Ovary (tissue), 9 donors: ENCODE measurements around the gene APOL4. TPM values are rescaled to one million over a fixed set of nuclear protein-coding genes. Genes with fewer than 3 reads are reported as not detected.

Source experiments
- DNase-seq, 5 donors: peaks; one replicate each; pipeline ENCODE4 v3.0.0-alpha.2; 2019 to 2020
- H3K27ac ChIP-seq, 2 donors: fragments of 200-600 bp; one replicate each; pipeline versions ENCODE4 v1.5.1 to v1.8.0; 2019 to 2022
- H3K27me3 ChIP-seq: fragments of 200-600 bp; one replicate; pipeline ENCODE4 v1.8.0; 2022
- H3K36me3 ChIP-seq: fragments of 200-600 bp; sonication (generic); one replicate; pipeline ENCODE4 v1.5.1; 2019
- H3K4me1 ChIP-seq: one replicate; pipeline ENCODE4 v1.8.1; 2013; ENCODE audit warnings: mild to moderate bottlenecking, moderate library complexity; ENCODE audit not compliant: insufficient read depth
- H3K4me3 ChIP-seq: fragments of 200-600 bp; sonication (generic); one replicate; pipeline ENCODE4 v1.5.1; 2017
- H3K9me3 ChIP-seq, 2 donors: fragments of 200-600 bp in 1 of 2; sonication (generic) in 1 of 2; one replicate each; pipeline versions ENCODE4 v1.5.1 to v1.8.1; 2013 to 2019; ENCODE audit warnings: mild to moderate bottlenecking in 1 of 2, moderate library complexity in 1 of 2
- EP300 ChIP-seq: sonication (generic); formaldehyde crosslinking; IDR thresholded peaks from one replicate; pipeline ENCODE4 v1.6.1; 2017; ENCODE audit warnings: antibody characterized with exemption
- POLR2A ChIP-seq: fragments of 450-650 bp; IDR thresholded peaks from one replicate; pipeline ENCODE4 v1.6.1; 2017; ENCODE audit warnings: antibody characterized with exemption, mild to moderate bottlenecking, moderate library complexity
- WGBS, 3 donors: extraction: QIAGEN DNeasy Blood & Tissue Kit in 1 of 3; methylation state at CpG; one replicate each; pipeline versions ENCODE4 v1.1.5 to v1.1.7; 2013 to 2017; 5-methylcytosine and 5-hydroxymethylcytosine counted together
- intact Hi-C, 4 donors: fragments of 100-400 bp; cut with DNase I; formaldehyde crosslinking; loops; one replicate each; pipeline versions ENCODE4 v1.11.0 to v1.15.1; 2022 to 2023
- polyA plus RNA-seq, 2 donors: library from polyadenylated mRNA; stranded (reverse); fragments of 200-250 nt in 1 of 2; fragments of 350-450 nt in 1 of 2; fragmentation: Illumina TruSeq in 1 of 2; extraction: RNeasy Lipid Tissue Mini Kit (QIAGEN cat#74804) in 1 of 2; gene quantifications; one replicate each; pipeline ENCODE4 v1.2.3, GENCODE V29; 2013 to 2014
- total RNA-seq, 7 donors: library from RNA; depleted of rRNA in 2 of 7; stranded (reverse); fragments of >200 nt in 2 of 7; fragmentation: NEBNext Ultra II Directional in 3 of 7; extraction: Animal tissue kit (Norgen Biotek cat#: 25700) in 3 of 7; gene quantifications; one replicate each; pipeline versions ENCODE4 v1.1.0 to v1.2.4, GENCODE V29; 2016 to 2023
- TF ChIP-seq, protein P1 (sequence below), 3 donors: fragments of 450-650 bp in 2 of 3; fragments of 200-600 bp in 1 of 3; IDR thresholded peaks; one replicate each; pipeline versions ENCODE4 v1.5.1 to v1.8.0; 2016 to 2022; ENCODE audit warnings: antibody characterized with exemption in 3 of 3, mild to moderate bottlenecking in 1 of 3
- donor health status: DM: no; HTN: no; CAD: no; lungs with moderate emphysema.
- donor health status: DM: no; HTN: no; CAD: no.
- donor health status: Bipolar disorder and iron deficiency.
- donor health status: DM: yes; HTN: yes; CAD: no.
- donor health status: DM: no; HTN: no; CAD: no.
- donor health status: DM: yes; HTN: yes; CAD: no.

Gene APOL4
- total and polyA plus RNA-seq, 9 donors = 0.31 to 18.6 (median 7.3) TPM

DNA sequence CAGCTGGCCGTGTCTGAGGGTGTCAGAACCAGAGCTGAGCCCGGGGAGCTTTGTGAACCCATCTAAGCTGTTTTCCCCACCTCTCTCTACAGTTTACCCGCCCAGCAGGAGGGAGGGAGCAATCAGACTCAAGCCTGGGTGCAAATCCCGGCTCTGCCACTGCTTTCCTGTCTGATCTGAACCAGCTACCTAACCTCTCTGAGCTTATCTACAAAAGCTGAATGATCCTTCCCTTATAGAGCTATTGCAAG lies 37.5 kb upstream of the APOL4 start:
- TF ChIP-seq POLR2A (no peak), EP300 (no peak)
- TF ChIP-seq, protein P1, sequence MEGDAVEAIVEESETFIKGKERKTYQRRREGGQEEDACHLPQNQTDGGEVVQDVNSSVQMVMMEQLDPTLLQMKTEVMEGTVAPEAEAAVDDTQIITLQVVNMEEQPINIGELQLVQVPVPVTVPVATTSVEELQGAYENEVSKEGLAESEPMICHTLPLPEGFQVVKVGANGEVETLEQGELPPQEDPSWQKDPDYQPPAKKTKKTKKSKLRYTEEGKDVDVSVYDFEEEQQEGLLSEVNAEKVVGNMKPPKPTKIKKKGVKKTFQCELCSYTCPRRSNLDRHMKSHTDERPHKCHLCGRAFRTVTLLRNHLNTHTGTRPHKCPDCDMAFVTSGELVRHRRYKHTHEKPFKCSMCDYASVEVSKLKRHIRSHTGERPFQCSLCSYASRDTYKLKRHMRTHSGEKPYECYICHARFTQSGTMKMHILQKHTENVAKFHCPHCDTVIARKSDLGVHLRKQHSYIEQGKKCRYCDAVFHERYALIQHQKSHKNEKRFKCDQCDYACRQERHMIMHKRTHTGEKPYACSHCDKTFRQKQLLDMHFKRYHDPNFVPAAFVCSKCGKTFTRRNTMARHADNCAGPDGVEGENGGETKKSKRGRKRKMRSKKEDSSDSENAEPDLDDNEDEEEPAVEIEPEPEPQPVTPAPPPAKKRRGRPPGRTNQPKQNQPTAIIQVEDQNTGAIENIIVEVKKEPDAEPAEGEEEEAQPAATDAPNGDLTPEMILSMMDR (IDR thresholded peaks at IDR 0.05) = no peak
- no peaks in the 10 kb centered on the region for H3K36me3 ChIP-seq
- H3K27me3 ChIP-seq = no peaks in the 10 kb centered on the region
- intact Hi-C loops = loop anchor here in 1 of 4 donors (10.0 kb wide), 1 partner anchor 94 kb away; no protein-coding TSS in a partner anchor
- no peaks in the 10 kb centered on the region for H3K9me3 ChIP-seq
- DNase-seq = no peak
- H3K4me1 ChIP-seq = peaks cover 16% of the 10 kb centered on the region
- WGBS, 3 donors = 0% methylated on average over 4 of the region's 4 CpGs
- peak overlapping the region; percentile 66 to 83 for H3K27ac ChIP-seq
- peak overlapping the region; percentile 48 for H3K4me3 ChIP-seq

DNA sequence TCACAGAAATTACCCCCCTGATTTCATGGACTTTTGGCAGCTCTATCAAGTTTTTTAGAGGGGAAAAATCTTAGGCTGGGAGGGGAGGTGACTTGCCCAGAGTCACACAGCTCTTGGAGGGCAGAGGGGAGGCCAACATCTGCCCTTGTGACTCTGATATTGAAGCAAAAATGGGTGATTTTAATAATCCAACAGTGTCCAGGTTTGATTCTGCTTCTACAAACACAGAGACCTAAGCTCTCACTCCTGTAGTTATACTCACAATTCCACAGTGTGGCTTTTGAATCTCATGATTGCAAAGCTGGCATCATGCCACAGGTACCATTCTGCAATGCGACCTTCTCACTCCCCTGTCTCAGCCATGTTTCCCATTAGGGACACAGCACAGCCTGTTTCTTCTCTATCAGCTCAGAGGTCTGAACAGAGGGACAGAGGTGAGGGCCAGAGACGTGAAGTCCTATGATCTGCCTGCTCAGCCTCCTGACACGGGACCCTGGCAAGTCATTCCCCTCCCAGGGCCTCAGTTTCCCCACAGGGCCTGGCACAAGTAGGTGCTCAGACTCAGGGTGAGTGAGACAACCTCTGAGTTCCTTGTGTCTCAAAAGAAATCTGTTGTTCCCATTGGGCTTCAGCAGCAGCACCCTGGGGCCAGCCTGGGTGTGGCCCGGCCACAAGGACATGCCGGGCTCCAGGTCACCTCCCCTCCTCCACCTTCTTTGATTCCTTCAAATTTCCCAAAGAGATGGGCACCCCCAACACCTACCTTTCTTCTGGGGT lies 37.0 kb upstream of the APOL4 start:
- Histone ChIP-seq H3K4me3 (peak overlapping the region; percentile 48), H3K4me1 (peaks cover 16% of the 10 kb centered on the region), H3K36me3 (no peaks in the 10 kb centered on the region), H3K27ac (peak overlapping the region; percentile 66 to 83), H3K27me3 (no peaks in the 10 kb centered on the region), H3K9me3 (no peaks in the 10 kb centered on the region)
- TF ChIP-seq POLR2A = no peak
- no peak for TF ChIP-seq EP300
- TF ChIP-seq, protein P1 (IDR thresholded peaks at IDR 0.05) = no peak
- DNase-seq = peak in 2 of 5 donors; percentile 35 to 52
- 0 to 4% (median 4%) methylated on average over 5 of the region's 5 CpGs for WGBS, 3 donors
- intact Hi-C loops = loop anchor here in 1 of 4 donors (10.0 kb wide), 1 partner anchor 94 kb away; no protein-coding TSS in a partner anchor

DNA sequence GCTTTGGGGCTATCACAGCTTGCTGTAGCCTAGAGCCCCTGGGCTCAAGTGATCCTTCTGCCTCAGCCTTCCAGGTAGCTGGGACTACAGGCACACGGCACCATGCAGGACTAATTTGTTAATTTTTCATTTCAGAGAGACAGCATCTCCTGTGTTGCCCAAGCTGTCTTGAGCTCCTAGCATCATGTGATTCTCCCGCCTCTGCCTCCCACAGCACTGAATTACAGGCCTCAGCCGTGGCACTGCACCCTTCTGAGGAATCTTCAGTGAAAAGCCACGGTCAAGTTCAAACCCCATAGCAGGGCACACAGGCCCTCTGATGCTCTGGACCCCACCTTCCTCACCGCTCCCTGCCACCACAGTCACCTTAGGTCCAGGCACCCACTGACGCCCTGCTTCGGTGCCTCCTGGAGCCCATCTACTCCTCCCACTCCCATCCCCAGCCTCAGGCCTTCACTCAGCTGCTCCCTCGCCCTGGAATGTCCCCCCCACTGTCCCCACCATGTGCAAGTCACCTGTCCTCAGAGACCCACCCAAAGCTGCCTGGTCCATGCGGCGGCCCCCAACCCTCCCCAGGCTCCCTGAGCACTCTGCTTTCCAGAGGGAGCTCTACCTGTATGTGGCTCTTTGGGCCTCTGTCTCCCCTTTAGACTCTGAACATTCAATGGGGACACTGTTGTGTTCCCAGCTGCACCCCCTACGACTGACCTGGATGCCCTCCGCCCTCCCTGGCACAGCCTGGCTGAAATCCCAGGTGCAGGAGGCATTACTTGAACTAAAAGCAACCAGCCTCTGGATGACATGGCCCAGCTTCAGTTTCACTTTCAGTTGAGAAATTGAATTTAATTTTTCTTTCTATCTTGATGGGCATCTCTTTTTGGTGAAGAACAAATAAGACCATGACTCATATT lies 36.1 kb upstream of the APOL4 start:
- Histone ChIP-seq H3K4me1 (peaks cover 16% of the 10 kb centered on the region), H3K4me3 (peak overlapping the region; percentile 48), H3K9me3 (no peaks in the 10 kb centered on the region), H3K36me3 (no peaks in the 10 kb centered on the region), H3K27ac (peak overlapping the region in 1 of 2 donors; percentile 83), H3K27me3 (no peaks in the 10 kb centered on the region)
- DNase-seq = peak in 1 of 5 donors; percentile 50
- TF ChIP-seq EP300 (no peak), POLR2A (no peak)
- TF ChIP-seq, protein P1 (IDR thresholded peaks at IDR 0.05) = no peak
- intact Hi-C loops = loop anchor here in 1 of 4 donors (10.0 kb wide), 1 partner anchor 93 kb away; no protein-coding TSS in a partner anchor
- 53 to 64% (median 59%) methylated on average over 12 of the region's 12 CpGs for WGBS, 3 donors
